ENCODE data around the gene TIGD7.

TIGD7 gene

GRCh38 chr16:3305109-3306068, at the start of gene TIGD7, which contains the start of gene ZNF75A:
Gene TIGD7, minus strand, starts transcription at chr16:3305430. Its CDS starts 4,816 bp downstream, at chr16:3300614.
Gene ZNF75A, plus strand, starts transcription at chr16:3305497. Its CDS starts 2,932 bp downstream, at chr16:3308429.
- peak; percentile 89 for DNase-seq (ENCODE audit: low read depth)

GRCh38 chr16:3349175-3349574, 43.9 kb upstream of the TIGD7 start:
- DNase-seq (ENCODE audit: low read depth): no peak

GRCh38 chr16:3348547-3349167, 43.4 kb upstream of the TIGD7 start:
- no peak for DNase-seq (ENCODE audit: low read depth)

- no peak for DNase-seq (ENCODE audit: low read depth)
Observed at GRCh38 chr16:3347586-3347985, 42.4 kb upstream of the TIGD7 start.

- DNase-seq (ENCODE audit: low read depth): no peak
Observed at GRCh38 chr16:3346041-3346440, 40.8 kb upstream of the TIGD7 start.

- no peak for DNase-seq (ENCODE audit: low read depth)
Observed at GRCh38 chr16:3328643-3329042, 23.4 kb upstream of the TIGD7 start.

GRCh38 chr16:3328104-3328503, 22.9 kb upstream of the TIGD7 start:
- DNase-seq (ENCODE audit: low read depth): no peak

- DNase-seq (ENCODE audit: low read depth): no peak
Observed at GRCh38 chr16:3327514-3327913, 22.3 kb upstream of the TIGD7 start.

GRCh38 chr16:3321816-3322215, 16.6 kb upstream of the TIGD7 start:
- DNase-seq (ENCODE audit: low read depth): no peak

- DNase-seq (ENCODE audit: low read depth): peak; percentile 8
Observed at GRCh38 chr16:3317315-3317999, 12.2 kb upstream of the TIGD7 start.

- DNase-seq (ENCODE audit: low read depth): no peak
Observed at GRCh38 chr16:3311496-3311895, 6.3 kb upstream of the TIGD7 start.

GRCh38 chr16:3306078-3306477, 848 bp upstream of the TIGD7 start:
- DNase-seq (ENCODE audit: low read depth): no peak

- peak; percentile 27 for DNase-seq (ENCODE audit: low read depth)
Observed at GRCh38 chr16:3304370-3304769, 860 bp downstream of the TIGD7 start.

- DNase-seq (ENCODE audit: low read depth): no peak
Observed at GRCh38 chr16:3295783-3296182, 9.4 kb downstream of the TIGD7 start.

GRCh38 chr16:3295209-3295608, 10.0 kb downstream of the TIGD7 start:
- no peak for DNase-seq (ENCODE audit: low read depth)

- DNase-seq (ENCODE audit: low read depth): peak; percentile 29
Observed at GRCh38 chr16:3292604-3293003, 12.6 kb downstream of the TIGD7 start.

GRCh38 chr16:3289998-3290673, 15.1 kb downstream of the TIGD7 start:
- DNase-seq (ENCODE audit: low read depth): no peak

GRCh38 chr16:3285131-3285530, 20.1 kb downstream of the TIGD7 start:
- no peak for DNase-seq (ENCODE audit: low read depth)

GRCh38 chr16:3283543-3284447, 21.4 kb downstream of the TIGD7 start:
- peak; percentile 13 for DNase-seq (ENCODE audit: low read depth)

GRCh38 chr16:3282730-3283542, 22.3 kb downstream of the TIGD7 start, which contains the start of gene ZNF263:
Gene ZNF263, plus strand, starts transcription at chr16:3283491. Its CDS starts 328 bp downstream, at chr16:3283819.
- peak; percentile 98 for DNase-seq (ENCODE audit: low read depth)

Data from ELR (cell line).